Cardiac fibroblast (primary cell): ENCODE data around the gene TULP4.

Source experiments
- DNase-seq, 2 donors: peaks; one replicate each; pipeline versions ENCODE4 v3.0.0 to v3.0.0-alpha.2; 2010; ENCODE audit warnings: low read depth in 2 of 2
- H3K4me3 ChIP-seq, 2 donors: replicated peaks in 1 of 2; 1 replicate in 1 of 2; 2 replicates in 1 of 2; pipeline ENCODE4 v1.5.1; 2011; ENCODE audit warnings: low read depth in 2 of 2, low read length in 2 of 2, mild to moderate bottlenecking in 2 of 2, moderate library complexity in 1 of 2
- CTCF ChIP-seq: IDR thresholded peaks from one replicate; pipeline ENCODE4 v1.5.1; 2011; ENCODE audit warnings: low read depth, mild to moderate bottlenecking, low read length, inconsistent platforms

Gene TULP4

GRCh38 chr6:158406736-158407135 lies 94.5 kb downstream of the TULP4 start:
- no peak for DNase-seq
- TF ChIP-seq CTCF = no peak
- H3K4me3 ChIP-seq = no peak overlapping the region

DNA sequence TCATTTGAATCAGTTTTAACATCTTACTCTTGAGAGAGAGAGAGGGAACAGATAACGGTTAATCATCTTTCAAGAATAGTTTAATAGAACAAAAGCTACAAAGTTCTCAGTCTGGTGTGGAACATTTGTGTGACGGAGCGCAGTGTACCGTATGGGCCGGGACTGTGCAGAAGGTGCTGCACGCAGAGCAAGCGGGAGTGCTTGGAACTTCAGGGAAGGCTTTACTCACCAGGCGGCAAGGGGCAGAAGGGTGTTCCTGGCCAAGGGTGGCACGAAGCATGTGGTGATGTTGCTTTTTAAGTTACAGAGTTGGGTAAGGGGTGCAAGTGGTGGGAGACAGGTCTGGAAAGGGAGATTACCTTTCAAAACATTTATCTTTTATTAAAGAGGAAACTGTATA lies 95.7 kb downstream of the TULP4 start:
- H3K4me3 ChIP-seq = no peak overlapping the region
- no peak for TF ChIP-seq CTCF
- DNase-seq = no peak

GRCh38 chr6:158408552-158409130 lies 96.4 kb downstream of the TULP4 start:
- H3K4me3 ChIP-seq = no peak overlapping the region

DNA sequence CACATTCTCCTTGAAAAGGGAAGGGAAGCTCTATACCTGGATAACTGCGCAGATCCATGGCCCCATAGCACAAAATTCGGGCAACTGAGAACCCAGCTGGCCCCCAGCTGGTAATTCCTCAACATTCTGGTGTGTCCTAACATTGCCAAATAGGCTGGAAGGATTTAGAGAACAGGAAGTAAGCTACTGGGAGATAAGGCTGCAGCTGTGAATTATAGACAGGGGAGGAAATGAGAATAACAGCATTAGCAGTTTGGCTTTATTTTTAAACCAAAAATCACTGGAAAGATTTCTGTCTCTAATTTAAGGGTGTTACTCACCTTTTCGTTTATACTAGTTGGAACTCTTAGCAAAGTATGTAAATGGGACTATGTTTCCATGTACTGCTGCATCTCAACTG lies 97.2 kb downstream of the TULP4 start:
- H3K4me3 ChIP-seq = no peak overlapping the region
- peak; percentile 76 to 82 for DNase-seq
- no peak for TF ChIP-seq CTCF

More at GRCh38 chr6:158408552-158409130, 96.4 kb downstream of the TULP4 start:
- no peak for TF ChIP-seq CTCF
- peak; percentile 87 to 93 for DNase-seq

DNA sequence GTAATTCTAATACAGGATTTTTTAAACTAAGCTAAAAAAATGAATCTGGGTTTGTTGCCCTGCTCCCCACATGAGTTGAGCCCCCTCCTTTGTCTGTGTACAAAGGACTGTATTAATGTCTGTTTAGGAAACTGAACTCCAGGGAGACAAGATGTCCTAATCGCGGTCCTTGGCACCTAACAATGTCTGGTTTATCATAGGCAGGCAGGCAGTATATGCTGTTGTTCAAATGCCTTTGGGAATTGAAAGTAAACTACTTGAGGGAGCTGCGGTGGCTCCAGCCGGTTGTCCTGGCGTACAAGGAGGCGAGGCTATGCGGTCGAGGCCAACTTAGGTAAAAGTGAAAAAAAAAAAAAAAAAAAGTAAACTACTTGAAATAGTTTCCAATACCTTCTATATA lies 98.5 kb downstream of the TULP4 start:
- no peak overlapping the region for H3K4me3 ChIP-seq
- TF ChIP-seq CTCF = no peak
- DNase-seq = peak; percentile 34 to 45

GRCh38 chr6:158411998-158412397 lies 99.7 kb downstream of the TULP4 start:
- DNase-seq = no peak
- TF ChIP-seq CTCF = no peak

GRCh38 chr6:158413028-158413427 lies 100.8 kb downstream of the TULP4 start:
- TF ChIP-seq CTCF = no peak
- no peak overlapping the region for H3K4me3 ChIP-seq
- DNase-seq = no peak

More at GRCh38 chr6:158411998-158412397, 99.7 kb downstream of the TULP4 start:
- H3K4me3 ChIP-seq = no peak overlapping the region
